ENCODE results near the gene KCNQ1OT1. TPM values are rescaled to one million over a fixed set of nuclear protein-coding genes. Genes with fewer than 3 reads are reported as not detected.

KCNQ1OT1 gene
- total RNA-seq, 1 experiment from 2014 or later = 1.2 TPM

DNA sequence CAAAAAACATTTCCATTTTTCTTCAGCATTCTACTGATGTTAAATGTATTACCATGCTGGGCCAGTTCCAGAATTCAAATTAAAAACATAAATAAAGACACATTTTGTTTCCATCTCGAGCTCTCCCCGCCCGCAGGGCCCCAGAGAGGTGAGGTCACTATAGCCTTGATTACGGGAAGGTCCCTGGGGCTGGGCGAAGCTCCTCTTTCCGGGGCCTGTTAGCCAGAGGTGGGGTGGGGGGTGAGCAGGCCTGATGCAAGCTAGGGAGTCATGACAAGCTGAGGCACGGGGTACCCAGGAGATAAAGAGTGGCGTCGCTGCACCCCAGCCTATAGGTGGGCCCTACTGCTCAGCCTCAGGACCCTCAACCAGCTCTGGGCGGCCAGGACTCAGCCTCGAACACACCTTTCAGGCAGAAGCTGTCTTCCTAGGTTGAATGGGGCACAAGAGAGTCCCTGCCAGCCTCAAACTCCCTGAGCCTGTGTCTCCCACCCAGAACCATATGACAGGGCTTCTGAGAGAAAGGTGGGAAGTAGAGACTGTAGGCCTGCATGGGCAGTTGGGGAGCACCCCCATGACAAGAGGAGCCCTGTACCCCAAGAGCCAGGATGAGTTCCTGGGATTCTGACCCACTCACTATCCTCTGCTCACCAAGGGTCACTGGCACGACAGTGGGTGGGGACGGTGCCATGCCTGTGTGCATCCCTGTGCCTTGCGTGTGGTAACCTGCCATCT lies 34.8 kb downstream of the KCNQ1OT1 start:
- no peaks in the 10 kb centered on the region for H3K79me2 ChIP-seq (ENCODE audit: insufficient read depth, low read length)
- Mint-ChIP-seq H3K27me3 (ENCODE audit: low read depth) (peaks cover 50% of the 10 kb centered on the region), H3K36me3 (ENCODE audit: insufficient read depth in 1 of 3, low read depth in 3 of 3) (peaks cover 31 to 54% (median 39%) of the 10 kb centered on the region in 3 experiments), H3K4me3 (no peak overlapping the region), H3K27ac (no peak overlapping the region), H3K4me1 (no peaks in the 10 kb centered on the region), H3K9me3 (peaks cover 31 to 38% of the 10 kb centered on the region in 2 experiments)
- H2BK12ac ChIP-seq (ENCODE audit: insufficient read length, low read depth, low read length) = no peak overlapping the region
- H3K18ac ChIP-seq (ENCODE audit: insufficient read length, low read depth, low read length) = no peak overlapping the region
- no peak overlapping the region for H3K4me2 ChIP-seq (ENCODE audit: insufficient read depth, insufficient read length, low read length)
- H3K4me1 ChIP-seq (ENCODE audit: insufficient read depth, low read length) = no peaks in the 10 kb centered on the region
- TF ChIP-seq, protein P1, sequence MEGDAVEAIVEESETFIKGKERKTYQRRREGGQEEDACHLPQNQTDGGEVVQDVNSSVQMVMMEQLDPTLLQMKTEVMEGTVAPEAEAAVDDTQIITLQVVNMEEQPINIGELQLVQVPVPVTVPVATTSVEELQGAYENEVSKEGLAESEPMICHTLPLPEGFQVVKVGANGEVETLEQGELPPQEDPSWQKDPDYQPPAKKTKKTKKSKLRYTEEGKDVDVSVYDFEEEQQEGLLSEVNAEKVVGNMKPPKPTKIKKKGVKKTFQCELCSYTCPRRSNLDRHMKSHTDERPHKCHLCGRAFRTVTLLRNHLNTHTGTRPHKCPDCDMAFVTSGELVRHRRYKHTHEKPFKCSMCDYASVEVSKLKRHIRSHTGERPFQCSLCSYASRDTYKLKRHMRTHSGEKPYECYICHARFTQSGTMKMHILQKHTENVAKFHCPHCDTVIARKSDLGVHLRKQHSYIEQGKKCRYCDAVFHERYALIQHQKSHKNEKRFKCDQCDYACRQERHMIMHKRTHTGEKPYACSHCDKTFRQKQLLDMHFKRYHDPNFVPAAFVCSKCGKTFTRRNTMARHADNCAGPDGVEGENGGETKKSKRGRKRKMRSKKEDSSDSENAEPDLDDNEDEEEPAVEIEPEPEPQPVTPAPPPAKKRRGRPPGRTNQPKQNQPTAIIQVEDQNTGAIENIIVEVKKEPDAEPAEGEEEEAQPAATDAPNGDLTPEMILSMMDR (conservative IDR thresholded peaks at IDR 0.05) = no peak
- no peak overlapping the region for H3K9ac ChIP-seq (ENCODE audit: extremely low read depth, insufficient read length, low read length)
- no peak overlapping the region for H2AK5ac ChIP-seq (ENCODE audit: insufficient read length, low read length)
- no peak overlapping the region for H3K23ac ChIP-seq (ENCODE audit: insufficient read length, low read depth, low read length)
- H3K14ac ChIP-seq (ENCODE audit: insufficient read depth, low read length) = no peak overlapping the region
- no peak overlapping the region for H2BK120ac ChIP-seq (ENCODE audit: low read depth, low read length, poor library complexity, severe bottlenecking)
- no peak overlapping the region for H2BK20ac ChIP-seq (ENCODE audit: low read depth, low read length, poor library complexity, severe bottlenecking)
- no peak overlapping the region for H2BK5ac ChIP-seq (ENCODE audit: insufficient read length, low read length)
- H2BK15ac ChIP-seq (ENCODE audit: low read depth, low read length) = no peak overlapping the region
- no peaks in the 10 kb centered on the region for H4K20me1 ChIP-seq (ENCODE audit: control insufficient read depth, insufficient read depth, insufficient read length)
- H3K4ac ChIP-seq (ENCODE audit: low read depth, low read length) = no peak overlapping the region
- H4K8ac ChIP-seq (replicated peaks; ENCODE audit: insufficient read length, low read depth, low read length) = no peak overlapping the region
- H2AFZ ChIP-seq (ENCODE audit: low read length) = no peak overlapping the region
- no CpG with 5 or more reads among the region's 14 CpGs for WGBS (ENCODE audit: extremely low coverage, insufficient read length, low lambda C conversion rate)
- H3K9me3 ChIP-seq (ENCODE audit: control insufficient read depth, low read depth, low read length) = peaks cover 14% of the 10 kb centered on the region
- no peaks in the 10 kb centered on the region; the same call in 1 of the 2 replicates for H3K27me3 ChIP-seq (ENCODE audit: insufficient read depth, low read length)
- H3K23me2 ChIP-seq (ENCODE audit: insufficient read length, low read depth, low read length, poor library complexity, severe bottlenecking) = no peaks in the 10 kb centered on the region
- H3K79me1 ChIP-seq (ENCODE audit: insufficient read depth, low read depth, low read length, poor library complexity, severe bottlenecking) = no peaks in the 10 kb centered on the region
- H3K56ac ChIP-seq (ENCODE audit: insufficient read length, low read depth, low read length) = no peak overlapping the region
- no peak overlapping the region for H3T11ph ChIP-seq (ENCODE audit: low read length)
- DNase-seq = no peak
- no peak overlapping the region for H4K91ac ChIP-seq (ENCODE audit: insufficient read length, low read depth, low read length)
- no peak overlapping the region for H3K27ac ChIP-seq (ENCODE audit: insufficient read length, low read depth, low read length)
- no peak overlapping the region for H4K5ac ChIP-seq (ENCODE audit: insufficient read length, low read depth, low read length)
